Body of pancreas (tissue), 4 donors: ENCODE data around the gene HSBP1L1.

ENCODE experiments used
- POLR2A ChIP-seq, 3 donors: fragments of 450-650 bp; IDR thresholded peaks; one replicate each; pipeline ENCODE4 v1.6.1; 2016; ENCODE audit warnings: antibody characterized with exemption in 3 of 3, mild to moderate bottlenecking in 2 of 3
- TF ChIP-seq, protein P1 (sequence below), 7 experiments: fragments of 450-650 bp in 4 of 7; fragments of 200-600 bp in 3 of 7; sonication (generic) in 3 of 7; IDR thresholded peaks; one replicate each; pipeline ENCODE4 v1.5.1; 2016 to 2019; ENCODE audit warnings: antibody characterized with exemption in 7 of 7

- TF ChIP-seq, protein P1, sequence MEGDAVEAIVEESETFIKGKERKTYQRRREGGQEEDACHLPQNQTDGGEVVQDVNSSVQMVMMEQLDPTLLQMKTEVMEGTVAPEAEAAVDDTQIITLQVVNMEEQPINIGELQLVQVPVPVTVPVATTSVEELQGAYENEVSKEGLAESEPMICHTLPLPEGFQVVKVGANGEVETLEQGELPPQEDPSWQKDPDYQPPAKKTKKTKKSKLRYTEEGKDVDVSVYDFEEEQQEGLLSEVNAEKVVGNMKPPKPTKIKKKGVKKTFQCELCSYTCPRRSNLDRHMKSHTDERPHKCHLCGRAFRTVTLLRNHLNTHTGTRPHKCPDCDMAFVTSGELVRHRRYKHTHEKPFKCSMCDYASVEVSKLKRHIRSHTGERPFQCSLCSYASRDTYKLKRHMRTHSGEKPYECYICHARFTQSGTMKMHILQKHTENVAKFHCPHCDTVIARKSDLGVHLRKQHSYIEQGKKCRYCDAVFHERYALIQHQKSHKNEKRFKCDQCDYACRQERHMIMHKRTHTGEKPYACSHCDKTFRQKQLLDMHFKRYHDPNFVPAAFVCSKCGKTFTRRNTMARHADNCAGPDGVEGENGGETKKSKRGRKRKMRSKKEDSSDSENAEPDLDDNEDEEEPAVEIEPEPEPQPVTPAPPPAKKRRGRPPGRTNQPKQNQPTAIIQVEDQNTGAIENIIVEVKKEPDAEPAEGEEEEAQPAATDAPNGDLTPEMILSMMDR (IDR thresholded peaks at IDR 0.05) = no peak
- TF ChIP-seq POLR2A (IDR thresholded peaks at IDR 0.05) = no peak
These were observed 2.1 kb upstream of the HSBP1L1 start for GRCh38 chr18:79962311-79962710.
